T-helper 1 cell treated with Interleukin-12 subunit alpha and Interleukin-12 subunit beta and Interleukin-4 antibody, amounts not matched to agents 30 μg/mL and 1 μg/mL, for 36 hours (primary cell): ENCODE measurements around the gene CLCN4.

ENCODE experiments used
- H3K27ac Mint-ChIP-seq: one replicate; pipeline ENCODE4 v1.8.0; 2021; ENCODE audit warnings: mild to moderate bottlenecking, mixed read lengths
- H3K27me3 Mint-ChIP-seq: one replicate; pipeline ENCODE4 v1.8.0; 2021; ENCODE audit warnings: low read depth, mixed read lengths
- H3K36me3 Mint-ChIP-seq: one replicate; pipeline ENCODE4 v1.8.0; 2021; ENCODE audit warnings: low read depth, mixed read lengths
- H3K4me1 Mint-ChIP-seq: one replicate; pipeline ENCODE4 v1.8.0; 2021; ENCODE audit warnings: low read depth, mixed read lengths
- H3K4me3 Mint-ChIP-seq: one replicate; pipeline ENCODE4 v1.8.0; 2021; ENCODE audit warnings: mild to moderate bottlenecking, moderate library complexity, mixed read lengths
- H3K9me3 Mint-ChIP-seq: one replicate; pipeline ENCODE4 v1.8.0; 2021; ENCODE audit warnings: mixed read lengths

The CLCN4 gene

GRCh38 chrX:10166731-10167151 lies 10.0 kb downstream of the CLCN4 start:
- Mint-ChIP-seq H3K27me3 (peaks cover 5% of the 10 kb centered on the region), H3K27ac (no peak overlapping the region), H3K4me1 (peaks cover 5% of the 10 kb centered on the region), H3K36me3 (no peaks in the 10 kb centered on the region), H3K9me3 (no peaks in the 10 kb centered on the region), H3K4me3 (no peak overlapping the region)

GRCh38 chrX:10167573-10167972 lies 10.8 kb downstream of the CLCN4 start:
- H3K4me3 Mint-ChIP-seq: no peak overlapping the region
- H3K27me3 Mint-ChIP-seq: peaks cover 5% of the 10 kb centered on the region
- H3K9me3 Mint-ChIP-seq: no peaks in the 10 kb centered on the region
- H3K4me1 Mint-ChIP-seq: peaks cover 5% of the 10 kb centered on the region
- no peaks in the 10 kb centered on the region for H3K36me3 Mint-ChIP-seq
- H3K27ac Mint-ChIP-seq: no peak overlapping the region

DNA sequence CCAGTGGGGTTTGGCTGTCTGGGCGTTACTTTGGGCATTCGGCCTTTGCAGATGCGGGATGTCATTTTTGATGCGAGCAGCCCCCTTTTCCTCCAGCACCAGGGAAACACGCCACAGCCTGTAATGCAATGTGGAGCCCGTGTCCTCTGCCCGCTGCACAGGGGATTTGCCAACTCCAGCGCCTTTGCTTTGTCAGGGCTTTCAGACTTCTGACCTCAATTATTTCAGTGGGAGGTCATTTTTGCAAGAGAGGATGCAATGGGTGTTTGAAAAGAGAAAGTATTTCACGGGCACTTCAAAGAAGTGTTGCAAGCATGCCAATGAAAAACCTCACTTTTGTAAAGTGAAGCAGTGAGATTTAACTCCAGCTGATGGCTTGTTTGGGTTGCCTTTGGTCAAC lies 11.5 kb downstream of the CLCN4 start:
- Mint-ChIP-seq H3K36me3 (no peaks in the 10 kb centered on the region), H3K27me3 (peaks cover 5% of the 10 kb centered on the region), H3K9me3 (no peaks in the 10 kb centered on the region), H3K4me3 (no peak overlapping the region), H3K27ac (no peak overlapping the region), H3K4me1 (peaks cover 5% of the 10 kb centered on the region)

- H3K4me1 Mint-ChIP-seq: peaks cover 5% of the 10 kb centered on the region
- no peaks in the 10 kb centered on the region for H3K9me3 Mint-ChIP-seq
- peaks cover 5% of the 10 kb centered on the region for H3K27me3 Mint-ChIP-seq
- no peak overlapping the region for H3K27ac Mint-ChIP-seq
- no peak overlapping the region for H3K4me3 Mint-ChIP-seq
- no peaks in the 10 kb centered on the region for H3K36me3 Mint-ChIP-seq
Observed at GRCh38 chrX:10169175-10169574, 12.4 kb downstream of the CLCN4 start.

GRCh38 chrX:10171249-10171648 lies 14.5 kb downstream of the CLCN4 start:
- Mint-ChIP-seq H3K4me3 (no peak overlapping the region), H3K36me3 (no peaks in the 10 kb centered on the region), H3K4me1 (peaks cover 5% of the 10 kb centered on the region), H3K9me3 (no peaks in the 10 kb centered on the region), H3K27me3 (peaks cover 5% of the 10 kb centered on the region), H3K27ac (no peak overlapping the region)

DNA sequence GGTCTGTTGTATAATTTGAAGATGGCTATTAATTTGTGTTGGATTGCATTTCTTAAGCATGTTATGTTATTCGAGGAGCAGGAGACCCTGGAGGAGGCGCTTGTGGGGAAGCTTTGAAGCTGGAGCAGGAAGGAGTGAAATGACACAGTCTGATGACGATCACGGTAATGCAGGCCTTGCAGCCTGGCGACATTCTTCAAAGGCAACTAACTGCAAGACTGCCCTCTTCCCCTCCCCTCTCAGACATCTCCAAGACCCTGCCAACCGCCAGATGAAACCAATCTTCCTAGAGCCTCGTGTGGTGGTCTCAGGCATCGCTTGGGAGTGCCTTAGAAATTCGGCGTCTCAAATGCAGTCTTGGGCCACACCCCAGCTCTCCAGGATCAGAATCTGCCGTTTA lies 16.1 kb downstream of the CLCN4 start:
- Mint-ChIP-seq H3K4me1 (no peaks in the 10 kb centered on the region), H3K27ac (no peak overlapping the region), H3K27me3 (peaks cover 5% of the 10 kb centered on the region), H3K36me3 (no peaks in the 10 kb centered on the region), H3K4me3 (no peak overlapping the region), H3K9me3 (no peaks in the 10 kb centered on the region)

- Mint-ChIP-seq H3K4me1 (no peaks in the 10 kb centered on the region), H3K4me3 (no peak overlapping the region), H3K36me3 (no peaks in the 10 kb centered on the region), H3K27ac (no peak overlapping the region), H3K27me3 (peaks cover 5% of the 10 kb centered on the region), H3K9me3 (no peaks in the 10 kb centered on the region)
Observed at GRCh38 chrX:10173331-10173900, 16.6 kb downstream of the CLCN4 start.

DNA sequence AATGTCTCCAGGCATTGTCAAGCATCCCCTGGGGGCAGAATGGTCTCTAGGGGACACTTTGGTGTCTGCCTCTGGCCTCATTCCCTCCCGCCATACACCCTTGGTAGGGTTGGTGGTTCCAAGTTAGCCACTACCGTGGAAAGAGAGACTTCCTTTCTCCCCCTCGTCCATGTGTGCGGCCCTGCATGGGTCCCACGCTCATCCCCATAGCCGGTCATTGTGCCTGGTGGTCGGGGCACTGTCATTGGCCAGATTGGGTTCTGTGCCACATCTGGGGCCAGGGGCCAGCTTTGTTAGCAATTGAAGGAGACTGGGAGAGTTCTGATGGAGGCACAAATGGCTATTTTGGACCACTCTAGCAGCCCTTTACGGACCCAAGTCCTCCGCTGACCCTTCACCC lies 17.3 kb downstream of the CLCN4 start:
- Mint-ChIP-seq H3K9me3 (no peaks in the 10 kb centered on the region), H3K4me1 (no peaks in the 10 kb centered on the region)

GRCh38 chrX:10174810-10175209 lies 18.0 kb downstream of the CLCN4 start:
- Mint-ChIP-seq H3K4me1 (no peaks in the 10 kb centered on the region), H3K9me3 (no peaks in the 10 kb centered on the region), H3K36me3 (no peaks in the 10 kb centered on the region), H3K27ac (no peak overlapping the region), H3K4me3 (no peak overlapping the region), H3K27me3 (no peaks in the 10 kb centered on the region)

More for the DNA sequence above, 17.3 kb downstream of the CLCN4 start:
- Mint-ChIP-seq H3K4me3 (no peak overlapping the region), H3K36me3 (no peaks in the 10 kb centered on the region), H3K27me3 (peaks cover 1% of the 10 kb centered on the region), H3K27ac (no peak overlapping the region)

- no peaks in the 10 kb centered on the region for H3K4me1 Mint-ChIP-seq
- H3K27me3 Mint-ChIP-seq: no peaks in the 10 kb centered on the region
Observed at GRCh38 chrX:10175319-10175871, 18.6 kb downstream of the CLCN4 start.

GRCh38 chrX:10176121-10177003 lies 19.6 kb downstream of the CLCN4 start:
- no peaks in the 10 kb centered on the region for H3K36me3 Mint-ChIP-seq
- H3K27ac Mint-ChIP-seq: no peak overlapping the region
- H3K4me3 Mint-ChIP-seq: no peak overlapping the region
- H3K4me1 Mint-ChIP-seq: no peaks in the 10 kb centered on the region
- H3K27me3 Mint-ChIP-seq: no peaks in the 10 kb centered on the region
- no peaks in the 10 kb centered on the region for H3K9me3 Mint-ChIP-seq

More at GRCh38 chrX:10175319-10175871, 18.6 kb downstream of the CLCN4 start:
- Mint-ChIP-seq H3K9me3 (no peaks in the 10 kb centered on the region), H3K36me3 (no peaks in the 10 kb centered on the region), H3K27ac (no peak overlapping the region), H3K4me3 (no peak overlapping the region)

GRCh38 chrX:10177004-10177396 lies 20.2 kb downstream of the CLCN4 start:
- Mint-ChIP-seq H3K27me3 (no peaks in the 10 kb centered on the region), H3K9me3 (no peaks in the 10 kb centered on the region), H3K4me1 (no peaks in the 10 kb centered on the region), H3K36me3 (no peaks in the 10 kb centered on the region), H3K27ac (no peak overlapping the region), H3K4me3 (no peak overlapping the region)

DNA sequence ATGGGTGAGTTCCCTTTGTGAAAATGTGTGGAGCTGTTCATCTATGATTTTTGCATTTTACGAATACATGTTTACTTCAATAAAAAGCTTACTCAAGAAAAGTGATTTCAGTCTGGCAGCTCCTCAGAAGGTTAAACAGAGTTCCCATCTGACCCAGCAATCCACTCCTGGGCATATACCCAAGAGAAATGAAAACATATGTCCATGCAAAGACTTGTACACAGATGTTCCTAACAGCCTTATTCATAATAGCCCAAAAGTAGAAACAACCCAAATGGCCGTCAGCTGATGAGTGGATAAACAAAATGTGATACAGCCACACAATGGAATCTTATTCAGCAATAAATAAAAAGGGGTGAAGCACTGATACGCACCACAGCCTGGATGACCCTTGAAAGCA lies 20.8 kb downstream of the CLCN4 start:
- H3K4me3 Mint-ChIP-seq: no peak overlapping the region
- no peaks in the 10 kb centered on the region for H3K36me3 Mint-ChIP-seq
- H3K27me3 Mint-ChIP-seq: no peaks in the 10 kb centered on the region
- no peak overlapping the region for H3K27ac Mint-ChIP-seq
- no peaks in the 10 kb centered on the region for H3K9me3 Mint-ChIP-seq
- no peaks in the 10 kb centered on the region for H3K4me1 Mint-ChIP-seq

DNA sequence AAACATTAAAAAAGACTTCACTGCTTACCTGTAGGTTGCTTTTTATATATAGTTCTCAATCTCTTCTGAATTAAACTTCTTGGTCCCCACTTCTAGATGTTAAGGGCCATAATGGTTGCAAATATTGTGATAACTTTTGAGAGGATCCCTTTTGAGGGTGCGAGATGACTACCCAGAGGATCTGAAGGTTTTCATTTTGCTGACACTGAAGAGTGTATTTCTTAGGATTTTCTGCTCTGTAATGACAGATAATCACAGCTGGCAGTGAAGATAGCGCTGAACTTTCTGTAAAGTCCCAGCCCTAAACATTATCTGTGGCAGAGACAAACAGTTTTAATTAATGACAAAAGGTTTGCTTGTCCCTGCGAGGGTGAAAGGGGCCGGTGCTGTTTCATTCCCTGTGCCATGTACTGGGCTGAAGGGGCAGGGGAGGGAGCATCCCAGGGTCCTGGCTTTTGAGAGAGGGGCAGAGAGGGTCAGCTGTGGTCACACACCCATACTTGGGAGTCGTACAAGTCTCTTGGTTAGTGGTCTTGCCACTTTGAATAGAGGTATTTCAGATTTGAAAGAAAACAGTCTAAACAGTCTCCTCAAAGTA lies 22.2 kb downstream of the CLCN4 start:
- no peaks in the 10 kb centered on the region for H3K36me3 Mint-ChIP-seq

GRCh38 chrX:10183760-10184159 lies 27.0 kb downstream of the CLCN4 start:
- no peaks in the 10 kb centered on the region for H3K27me3 Mint-ChIP-seq
- no peaks in the 10 kb centered on the region for H3K9me3 Mint-ChIP-seq
- no peak overlapping the region for H3K27ac Mint-ChIP-seq
- no peaks in the 10 kb centered on the region for H3K36me3 Mint-ChIP-seq
- H3K4me3 Mint-ChIP-seq: no peak overlapping the region
- H3K4me1 Mint-ChIP-seq: no peaks in the 10 kb centered on the region

More for the DNA sequence above, 22.2 kb downstream of the CLCN4 start:
- no peaks in the 10 kb centered on the region for H3K27me3 Mint-ChIP-seq
- H3K9me3 Mint-ChIP-seq: no peaks in the 10 kb centered on the region
- no peak overlapping the region for H3K27ac Mint-ChIP-seq
- H3K4me1 Mint-ChIP-seq: no peaks in the 10 kb centered on the region
- no peak overlapping the region for H3K4me3 Mint-ChIP-seq
